Osteoblast (primary cell): Measurements from ENCODE around the gene SOX5. TPM values are rescaled to one million over a fixed set of nuclear protein-coding genes. Genes with fewer than 3 reads are reported as not detected.
"Not testable (repeated sequence)": the region's sequence is repeated elsewhere in the genome, so short reads cannot be mapped to it uniquely, and the experiment has no call there.

Source experiments
- DNase-seq: peaks from one replicate; pipeline ENCODE4 v3.0.0; 2011; ENCODE audit warnings: low spot score, mixed read lengths; ENCODE audit not compliant: insufficient read length; ENCODE audit errors: missing footprints
- H2AFZ ChIP-seq: 2 replicates; pipeline ENCODE4 v1.6.0; 2011; ENCODE audit warnings: mild to moderate bottlenecking, low read length
- H3K27ac ChIP-seq: 2 replicates; pipeline ENCODE4 v1.5.1; 2011; ENCODE audit warnings: mild to moderate bottlenecking, low read depth, low read length, moderate library complexity
- H3K27me3 ChIP-seq: 2 replicates; pipeline ENCODE4 v1.6.0; 2012; ENCODE audit warnings: mild to moderate bottlenecking, control low read depth, inconsistent platforms, low read length, moderate library complexity; ENCODE audit not compliant: insufficient read depth
- H3K36me3 ChIP-seq: 2 replicates; pipeline ENCODE4 v1.5.1; 2011; ENCODE audit warnings: mild to moderate bottlenecking, low read length, control low read depth, moderate library complexity; ENCODE audit not compliant: insufficient read depth
- H3K4me1 ChIP-seq: 2 replicates; pipeline ENCODE4 v1.5.1; 2011; ENCODE audit warnings: mild to moderate bottlenecking, low read length, control low read depth, moderate library complexity; ENCODE audit not compliant: insufficient read depth
- H3K4me2 ChIP-seq: 2 replicates; pipeline ENCODE4 v1.6.0; 2011; ENCODE audit warnings: mild to moderate bottlenecking, low read length; ENCODE audit not compliant: insufficient read depth
- H3K4me3 ChIP-seq: fragments of 200-600 bp; sonication (generic); 3 replicates; pipeline ENCODE4 v1.5.1; 2012; ENCODE audit warnings: mild to moderate bottlenecking, low read length, inconsistent platforms; ENCODE audit not compliant: insufficient read depth
- H3K79me2 ChIP-seq: 2 replicates; pipeline ENCODE4 v1.6.0; 2012; ENCODE audit warnings: mild to moderate bottlenecking, low read length, control low read depth, inconsistent platforms; ENCODE audit not compliant: insufficient read depth
- H3K9me3 ChIP-seq: 2 replicates; pipeline ENCODE4 v1.5.1; 2011; ENCODE audit warnings: low read depth, low read length, control low read depth
- H4K20me1 ChIP-seq: 2 replicates; pipeline ENCODE4 v1.6.0; 2012; ENCODE audit warnings: mild to moderate bottlenecking, low read length, control low read depth; ENCODE audit not compliant: insufficient read depth
- CTCF ChIP-seq: IDR thresholded peaks from 2 replicates; pipeline ENCODE4 v1.5.1; 2011; ENCODE audit warnings: mild to moderate bottlenecking, low read depth, low read length, moderate library complexity; ENCODE audit errors: extremely low read depth
- total RNA-seq: library from RNA; depleted of rRNA; stranded (reverse); fragments of >200 nt; gene quantifications from 2 replicates; pipeline ENCODE4 v1.2.3, GENCODE V29; 2012

Gene SOX5
- total RNA-seq, 1 donor = 5.1 TPM

GRCh38 chr12:23510484-23510883 lies 439.0 kb downstream of the SOX5 start:
- Histone ChIP-seq H2AFZ (no peak overlapping the region), H3K27ac (no peak overlapping the region), H3K4me2 (no peak overlapping the region), H3K36me3 (no peaks in the 10 kb centered on the region), H3K4me3 (no peak overlapping the region), H3K79me2 (no peaks in the 10 kb centered on the region), H3K9me3 (no peaks in the 10 kb centered on the region), H3K4me1 (no peaks in the 10 kb centered on the region), H4K20me1 (no peaks in the 10 kb centered on the region), H3K27me3 (no peaks in the 10 kb centered on the region)
- DNase-seq = no peak
- TF ChIP-seq CTCF = no peak

GRCh38 chr12:23509832-23510231 lies 439.6 kb downstream of the SOX5 start:
- not testable (repeated sequence) for H3K9me3 ChIP-seq, H3K4me1 ChIP-seq, H2AFZ ChIP-seq, H3K4me3 ChIP-seq, H3K4me2 ChIP-seq, H4K20me1 ChIP-seq, H3K27me3 ChIP-seq, H3K79me2 ChIP-seq, H3K27ac ChIP-seq, DNase-seq, H3K36me3 ChIP-seq

- H4K20me1 ChIP-seq, H3K27me3 ChIP-seq, H3K4me3 ChIP-seq, H3K4me2 ChIP-seq, H3K36me3 ChIP-seq, H2AFZ ChIP-seq, H3K27ac ChIP-seq, H3K79me2 ChIP-seq, H3K4me1 ChIP-seq, DNase-seq, H3K9me3 ChIP-seq: not testable (repeated sequence)
These were observed 441.7 kb downstream of the SOX5 start for GRCh38 chr12:23507785-23508184.

- H3K9me3 ChIP-seq, H4K20me1 ChIP-seq, H2AFZ ChIP-seq, H3K27ac ChIP-seq, H3K27me3 ChIP-seq, H3K4me1 ChIP-seq, H3K36me3 ChIP-seq, DNase-seq, H3K79me2 ChIP-seq, H3K4me2 ChIP-seq, H3K4me3 ChIP-seq: not testable (repeated sequence)
These were observed 443.7 kb downstream of the SOX5 start for GRCh38 chr12:23505736-23506135.

- no peaks in the 10 kb centered on the region for H3K79me2 ChIP-seq
- H3K27me3 ChIP-seq = no peaks in the 10 kb centered on the region
- H4K20me1 ChIP-seq = no peaks in the 10 kb centered on the region
- H3K36me3 ChIP-seq = no peaks in the 10 kb centered on the region
- H3K27ac ChIP-seq = no peak overlapping the region
- no peak overlapping the region for H3K4me2 ChIP-seq
- no peak overlapping the region for H3K4me3 ChIP-seq
- no peaks in the 10 kb centered on the region for H3K9me3 ChIP-seq
- DNase-seq = no peak
- H3K4me1 ChIP-seq = no peaks in the 10 kb centered on the region
- no peak overlapping the region for H2AFZ ChIP-seq
- no peak for TF ChIP-seq CTCF
These were observed 444.6 kb downstream of the SOX5 start for GRCh38 chr12:23504641-23505399.
